CD4-positive, alpha-beta T cell (primary cell): ENCODE results near the gene HSF4. TPM values are rescaled to one million over a fixed set of nuclear protein-coding genes. Genes with fewer than 3 reads are reported as not detected.

Source experiments
- ATAC-seq: fragments of 200-7000 bp; cut with Tn5 transposase; one replicate; pipeline ENCODE4 v1.10.0; 2022; ENCODE audit warnings: mild to moderate bottlenecking; ENCODE audit not compliant: poor library complexity
- CTCF ChIA-PET: fragments of 350-600 bp; sonication (Branson Sonifier 250); formaldehyde crosslinking; loops from one replicate; lab custom pipeline; 2021; ENCODE audit warnings: antibody characterized with exemption, inconsistent platforms; lab: Charles Lee
- POLR2A ChIA-PET: fragments of 350-600 bp; sonication (Branson Sonifier 250); formaldehyde crosslinking; loops from one replicate; lab custom pipeline; 2021; ENCODE audit warnings: antibody characterized with exemption, inconsistent platforms; lab: Charles Lee
- DNase-seq, 14 experiments: peaks; one replicate each; pipeline ENCODE4 v3.0.0-alpha.2; 2013 to 2020; ENCODE audit warnings: mixed read lengths in 2 of 14
- H3K27ac ChIP-seq, 2 donors: one replicate each; pipeline versions ENCODE4 v1.5.1 to v1.7.0; 2013; ENCODE audit warnings: low read length in 2 of 2, low read depth in 1 of 2, mild to moderate bottlenecking in 1 of 2
- H3K27me3 ChIP-seq, 2 experiments: 1 replicate in 1 of 2; 2 replicates in 1 of 2; pipeline versions ENCODE4 v1.6.1 to v1.7.0; 2013; ENCODE audit warnings: low read length in 2 of 2, control low read depth in 1 of 2, mild to moderate bottlenecking in 1 of 2, moderate library complexity in 1 of 2; ENCODE audit not compliant: insufficient read depth in 2 of 2, control insufficient read depth in 1 of 2
- H3K36me3 ChIP-seq: one replicate; pipeline ENCODE4 v1.6.1; 2013; ENCODE audit warnings: low read length, control low read depth; ENCODE audit not compliant: insufficient read depth
- H3K4me1 ChIP-seq: one replicate; pipeline ENCODE4 v1.6.1; 2013; ENCODE audit warnings: low read length, control low read depth; ENCODE audit not compliant: insufficient read depth
- H3K4me3 ChIP-seq: one replicate; pipeline ENCODE4 v1.5.1; 2013; ENCODE audit warnings: mild to moderate bottlenecking, low read length, moderate library complexity
- H3K9me3 ChIP-seq, 2 experiments: 1 replicate in 1 of 2; 2 replicates in 1 of 2; pipeline versions ENCODE4 v1.6.1 to v1.7.0; 2013; ENCODE audit warnings: low read length in 2 of 2, mild to moderate bottlenecking in 2 of 2, control low read depth in 1 of 2, moderate library complexity in 1 of 2; ENCODE audit not compliant: control insufficient read depth in 1 of 2, insufficient read depth in 1 of 2
- H3K27ac Mint-ChIP-seq: one replicate; pipeline ENCODE4 v1.8.0; 2020; ENCODE audit warnings: mixed read lengths
- H3K27me3 Mint-ChIP-seq: one replicate; pipeline ENCODE4 v1.8.0; 2021; ENCODE audit warnings: mixed read lengths
- H3K36me3 Mint-ChIP-seq: one replicate; pipeline ENCODE4 v1.8.0; 2021; ENCODE audit warnings: low read depth, mixed read lengths
- H3K4me1 Mint-ChIP-seq: one replicate; pipeline ENCODE4 v1.8.0; 2021; ENCODE audit warnings: low read depth, mixed read lengths
- H3K4me3 Mint-ChIP-seq: one replicate; pipeline ENCODE4 v1.8.0; 2020; ENCODE audit warnings: mild to moderate bottlenecking, mixed read lengths
- H3K9me3 Mint-ChIP-seq: one replicate; pipeline ENCODE4 v1.8.0; 2020; ENCODE audit warnings: mixed read lengths
- CTCF ChIP-seq: fragments of 200-600 bp; IDR thresholded peaks from one replicate; pipeline ENCODE4 v1.8.0; 2022; ENCODE audit warnings: antibody characterized with exemption, mild to moderate bottlenecking
- intact Hi-C, 2 experiments: fragments of 100-400 bp; cut with DNase I in 1 of 2; cut with micrococcal nuclease in 1 of 2; formaldehyde crosslinking; loops; one replicate each; pipeline versions ENCODE4 v1.15.1 to v1.9.0; 2023 to 2025; cut with DNase I, micrococcal nuclease
- total RNA-seq, 174 experiments: library from RNA in 2 of 174; stranded (reverse) in 2 of 174; gene quantifications; one replicate each; pipeline ENCODE4 v1.2.3 and lab custom pipeline; 2021 to 2026

HSF4 gene
- total RNA-seq, 2 experiments from 2014 or later, result 19.7 to 26.1 TPM

GRCh38 chr16:67173808-67174705, 9.5 kb downstream of the HSF4 start:
- ATAC-seq (peak; percentile 73), DNase-seq (peak; percentile 38 to 88 (median 58))
- Histone ChIP-seq H3K36me3 (no peaks in the 10 kb centered on the region), H3K4me3 (peak overlapping the region; percentile 53), H3K27me3 (peaks cover 33 to 43% of the 10 kb centered on the region in 2 experiments), H3K27ac (no peak overlapping the region), H3K9me3 (peaks cover 0 to 6% of the 10 kb centered on the region in 2 experiments), H3K4me1 (peaks cover 61% of the 10 kb centered on the region)
- intact Hi-C loops, result no loop called here
- Mint-ChIP-seq H3K9me3 (no peaks in the 10 kb centered on the region), H3K27ac (no peak overlapping the region), H3K4me3 (peak overlapping the region; percentile 82), H3K27me3 (peaks cover 80% of the 10 kb centered on the region), H3K4me1 (peaks cover 50% of the 10 kb centered on the region), H3K36me3 (no peaks in the 10 kb centered on the region)
- no peak for TF ChIP-seq CTCF
- ChIA-PET CTCF (interaction anchor here (1.0 to 4.2 kb wide), 3 partner anchors 11 to 19 kb away, joined by 4 to 17 read pairs (median 15); partner anchors contain the start of genes FBXL8 and TRADD), POLR2A (interaction anchor here (3.2 to 5.7 kb wide), 2 partner anchors 11 to 15 kb away, joined by 16 to 44 read pairs; partner anchors contain the start of genes FBXL8 and TRADD)

GRCh38 chr16:67174706-67175231, 10.2 kb downstream of the HSF4 start:
- H3K9me3 ChIP-seq, result no peaks in the 10 kb centered on the region
- H3K27ac ChIP-seq, result no peak overlapping the region
- CTCF ChIA-PET, result interaction anchor here (1.0 to 4.2 kb wide), 3 partner anchors 10 to 19 kb away, joined by 4 to 17 read pairs (median 15); partner anchors contain the start of genes FBXL8 and TRADD
- Mint-ChIP-seq H3K27me3 (peaks cover 74% of the 10 kb centered on the region), H3K27ac (no peak overlapping the region), H3K9me3 (no peaks in the 10 kb centered on the region), H3K4me1 (peaks cover 47% of the 10 kb centered on the region), H3K36me3 (no peaks in the 10 kb centered on the region), H3K4me3 (no peak overlapping the region)
- no peak for DNase-seq
- peaks cover 27 to 41% of the 10 kb centered on the region in 2 experiments for H3K27me3 ChIP-seq
- intact Hi-C loops, result no loop called here
- ATAC-seq, result no peak
- no peaks in the 10 kb centered on the region for H3K36me3 ChIP-seq
- peak overlapping the region; percentile 53 for H3K4me3 ChIP-seq
- peaks cover 54% of the 10 kb centered on the region for H3K4me1 ChIP-seq
- POLR2A ChIA-PET, result interaction anchor here (1.1 to 5.7 kb wide), 3 partner anchors 12 to 161 kb away, joined by 3 to 44 read pairs (median 16); partner anchors contain the start of genes FBXL8 and TRADD
- TF ChIP-seq CTCF, result no peak

- no peak for ATAC-seq
- H3K27me3 ChIP-seq, result peaks cover 11 to 28% of the 10 kb centered on the region in 2 experiments
- peaks cover 32% of the 10 kb centered on the region for H3K4me1 Mint-ChIP-seq
- H3K4me3 ChIP-seq, result no peak overlapping the region
- peak overlapping the region; percentile 17 for H3K4me3 Mint-ChIP-seq
- no peaks in the 10 kb centered on the region for H3K36me3 Mint-ChIP-seq
- no peak overlapping the region for H3K27ac Mint-ChIP-seq
- no peak for TF ChIP-seq CTCF
- no peak for DNase-seq
- no peaks in the 10 kb centered on the region for H3K9me3 ChIP-seq
- peaks cover 42% of the 10 kb centered on the region for H3K4me1 ChIP-seq
- intact Hi-C loops, result no loop called here
- peaks cover 58% of the 10 kb centered on the region for H3K27me3 Mint-ChIP-seq
- no peaks in the 10 kb centered on the region for H3K36me3 ChIP-seq
- ChIA-PET CTCF (interaction anchor here (1.1 to 4.2 kb wide), 3 partner anchors 9 to 21 kb away, joined by 7 to 17 read pairs (median 15); partner anchors contain the start of genes FBXL8 and TRADD), POLR2A (interaction anchor here (5.7 kb wide), 1 partner anchor 17 kb away, joined by 44 read pairs; the partner anchor contains the start of genes FBXL8 and TRADD)
- H3K9me3 Mint-ChIP-seq, result no peaks in the 10 kb centered on the region
- H3K27ac ChIP-seq, result no peak overlapping the region
These were observed 12.1 kb downstream of the HSF4 start for GRCh38 chr16:67176662-67177061.
